GM12892 (cell line): ENCODE measurements around the gene ARG2. TPM values are rescaled to one million over a fixed set of nuclear protein-coding genes. Genes with fewer than 3 reads are reported as not detected.

Source experiments
- DNase-seq: peaks from one replicate; pipeline ENCODE4 v3.0.0; 2011; ENCODE audit not compliant: insufficient read length
- FAIRE-seq: peaks from 2 replicates; lab custom pipeline; 2011; peaks lifted over from hg19 to GRCh38; lab: Jason Lieb, UNC
- POLR2A ChIP-seq: IDR thresholded peaks from 2 replicates; pipeline ENCODE4 v1.6.1; 2011; ENCODE audit warnings: low read depth, low read length, control low read depth
- POLR2AphosphoS5 ChIP-seq: IDR thresholded peaks from 2 replicates; pipeline ENCODE4 v1.6.1; 2011; ENCODE audit warnings: low read depth, low read length, control low read depth
- TAF1 ChIP-seq: IDR thresholded peaks from 2 replicates; pipeline ENCODE4 v1.6.1; 2011; ENCODE audit warnings: low read depth, mild to moderate bottlenecking, control low read depth, low read length, borderline replicate concordance
- polyA plus RNA-seq: library from polyadenylated mRNA; unstranded; fragments of >200 nt; gene quantifications from one replicate; pipeline ENCODE4 v1.2.1, GENCODE V29; 2012; ENCODE audit warnings: missing spikeins, inconsistent platforms; ENCODE audit not compliant: missing spikeins

The ARG2 gene
- 3.3 TPM for polyA plus RNA-seq

DNA sequence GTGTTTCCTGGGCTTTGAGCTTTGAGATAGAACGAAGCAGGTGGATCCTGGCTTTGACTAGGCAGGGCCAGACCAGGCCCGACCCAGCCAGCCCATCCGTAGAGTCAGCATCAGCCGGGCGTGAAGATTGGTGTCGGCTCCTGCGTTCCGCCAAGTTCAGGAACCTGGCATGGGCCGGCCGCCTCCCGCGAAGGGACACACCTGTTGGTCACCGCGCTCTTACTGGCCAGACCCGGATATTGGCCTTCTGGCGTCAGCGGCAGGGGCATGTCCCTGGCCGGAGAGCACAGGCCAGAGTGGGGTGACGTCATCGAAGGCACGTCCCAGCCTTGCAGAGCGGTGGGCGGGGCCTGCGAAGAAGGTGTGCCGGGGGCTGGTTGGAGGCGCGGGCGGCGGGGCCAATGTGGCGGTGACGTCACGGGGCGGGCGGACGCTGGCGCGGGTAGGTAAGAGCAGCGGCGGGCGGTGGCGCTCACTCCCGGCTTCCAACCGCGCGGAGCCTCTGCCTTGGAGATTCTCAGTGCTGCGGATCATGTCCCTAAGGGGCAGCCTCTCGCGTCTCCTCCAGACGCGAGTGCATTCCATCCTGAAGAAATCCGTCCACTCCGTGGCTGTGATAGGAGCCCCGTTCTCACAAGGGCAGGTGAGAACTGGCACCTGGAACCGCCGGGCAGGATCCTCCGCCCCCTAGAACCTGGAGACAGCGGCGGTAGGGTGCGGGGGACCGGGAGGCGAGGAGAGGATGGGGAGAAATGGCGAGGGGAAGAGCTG is at the start of gene ARG2:
ARG2 (plus strand) TSS at position 475 of the 771 bp plus-strand sequence; CDS start at position 533, 58 bp downstream.
- DNase-seq: peak; percentile 86
- FAIRE-seq: peak; percentile 97
- no peak for TF ChIP-seq POLR2AphosphoS5
- 0 out of 2 replicates have a peak, but pooled peaks have one; percentile 26 for TF ChIP-seq POLR2A
- TF ChIP-seq TAF1: no peak

DNA sequence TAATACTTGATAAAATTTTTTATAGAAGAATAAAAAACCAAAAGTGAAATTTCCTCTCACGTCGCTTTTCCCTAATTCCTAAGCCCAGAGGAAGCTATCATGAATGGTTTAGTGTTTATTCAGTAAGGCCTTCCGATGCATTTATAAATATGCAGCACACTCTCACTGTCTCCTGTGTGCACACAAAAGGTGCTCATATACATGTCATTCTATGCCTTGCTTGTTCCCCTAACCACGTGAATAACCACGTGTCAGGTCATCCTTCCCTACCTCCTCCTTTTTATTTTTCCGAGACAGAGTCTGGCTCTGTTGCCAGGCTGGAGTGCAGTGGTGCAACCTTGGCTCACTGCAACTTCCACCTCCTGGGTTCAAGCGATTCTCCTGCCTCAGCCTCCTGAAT is 49.3 kb upstream of the ARG2 start:
- DNase-seq (no peak), FAIRE-seq (no peak)
- no peak for TF ChIP-seq POLR2A
- TF ChIP-seq POLR2AphosphoS5: no peak
- no peak for TF ChIP-seq TAF1

DNA sequence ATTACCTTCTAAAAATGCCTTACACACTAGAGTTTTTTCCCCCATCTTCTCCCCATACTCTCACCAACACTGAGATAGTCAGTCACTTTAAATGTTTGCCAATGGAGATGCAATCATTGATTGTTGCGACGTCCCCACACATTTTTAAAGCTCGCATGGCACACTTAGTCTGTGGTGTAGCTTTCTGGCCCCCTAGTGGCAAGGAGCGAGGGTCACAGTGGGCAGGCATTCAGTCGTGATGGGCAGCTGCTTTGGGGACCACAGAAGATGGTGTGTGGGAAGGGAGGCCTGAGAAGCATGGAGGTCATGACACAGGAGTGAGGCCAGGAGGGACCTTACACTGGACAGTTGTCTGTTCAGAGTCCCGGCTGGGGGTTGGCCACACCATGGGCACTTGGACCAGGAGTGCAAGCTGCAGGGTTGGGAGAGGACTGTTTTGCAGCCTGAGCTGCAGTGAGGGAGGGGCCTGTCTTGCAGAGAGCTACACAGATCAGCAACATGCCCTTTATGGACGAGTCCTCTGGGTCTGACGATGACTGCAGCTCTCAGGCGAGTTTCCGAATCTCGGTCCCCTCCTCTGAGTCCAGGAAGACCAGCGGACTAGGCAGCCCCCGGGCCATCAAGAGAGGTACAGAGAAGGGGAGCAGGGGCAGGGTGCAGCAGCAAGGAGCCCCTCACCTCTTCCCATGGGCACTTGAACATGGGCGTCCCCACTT is 48.3 kb upstream of the ARG2 start:
- DNase-seq: peak; percentile 62
- TF ChIP-seq TAF1 (no peak), POLR2A (no peak), POLR2AphosphoS5 (no peak)
- peak; percentile 91 for FAIRE-seq

DNA sequence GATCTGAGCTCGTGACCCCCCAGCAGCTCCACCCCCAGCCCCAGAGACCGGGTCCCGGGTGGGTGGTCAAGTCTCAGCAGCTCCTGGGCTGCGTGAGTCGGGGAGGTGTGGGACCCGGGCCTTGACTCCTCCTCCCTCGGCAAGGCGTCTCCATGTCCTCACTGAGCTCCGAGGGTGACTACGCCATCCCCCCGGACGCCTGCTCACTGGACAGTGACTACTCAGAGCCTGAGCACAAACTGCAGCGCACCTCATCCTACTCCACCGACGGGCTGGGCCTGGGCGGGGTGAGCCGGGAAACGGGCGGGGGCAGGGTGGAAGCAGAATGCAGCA is 47.8 kb upstream of the ARG2 start:
- no peak for TF ChIP-seq POLR2A
- FAIRE-seq: no peak

DNA sequence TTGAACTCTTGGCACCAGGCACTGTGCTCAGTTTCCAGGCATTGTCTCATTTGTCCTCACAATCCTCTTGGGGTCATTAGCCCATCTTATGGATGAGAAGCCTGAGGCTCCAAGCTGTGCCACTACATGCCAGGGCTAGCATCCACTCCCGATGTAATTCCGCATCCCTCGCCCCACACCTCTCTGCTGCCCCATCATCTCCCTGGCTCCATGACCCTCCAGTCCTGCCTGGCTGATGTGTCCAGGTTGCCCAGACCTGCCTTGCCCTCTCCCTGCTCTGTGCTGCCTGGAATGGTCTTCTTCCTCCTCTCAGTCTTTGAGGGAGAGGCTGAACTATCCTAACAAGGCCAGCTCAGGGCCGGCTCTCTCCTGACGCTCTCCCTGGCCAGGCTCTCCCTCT is 47.1 kb upstream of the ARG2 start:
- TF ChIP-seq TAF1 (no peak), POLR2AphosphoS5 (no peak), POLR2A (no peak)
- DNase-seq (no peak), FAIRE-seq (no peak)

More for the DNA sequence above, 47.8 kb upstream of the ARG2 start:
- no peak for DNase-seq

DNA sequence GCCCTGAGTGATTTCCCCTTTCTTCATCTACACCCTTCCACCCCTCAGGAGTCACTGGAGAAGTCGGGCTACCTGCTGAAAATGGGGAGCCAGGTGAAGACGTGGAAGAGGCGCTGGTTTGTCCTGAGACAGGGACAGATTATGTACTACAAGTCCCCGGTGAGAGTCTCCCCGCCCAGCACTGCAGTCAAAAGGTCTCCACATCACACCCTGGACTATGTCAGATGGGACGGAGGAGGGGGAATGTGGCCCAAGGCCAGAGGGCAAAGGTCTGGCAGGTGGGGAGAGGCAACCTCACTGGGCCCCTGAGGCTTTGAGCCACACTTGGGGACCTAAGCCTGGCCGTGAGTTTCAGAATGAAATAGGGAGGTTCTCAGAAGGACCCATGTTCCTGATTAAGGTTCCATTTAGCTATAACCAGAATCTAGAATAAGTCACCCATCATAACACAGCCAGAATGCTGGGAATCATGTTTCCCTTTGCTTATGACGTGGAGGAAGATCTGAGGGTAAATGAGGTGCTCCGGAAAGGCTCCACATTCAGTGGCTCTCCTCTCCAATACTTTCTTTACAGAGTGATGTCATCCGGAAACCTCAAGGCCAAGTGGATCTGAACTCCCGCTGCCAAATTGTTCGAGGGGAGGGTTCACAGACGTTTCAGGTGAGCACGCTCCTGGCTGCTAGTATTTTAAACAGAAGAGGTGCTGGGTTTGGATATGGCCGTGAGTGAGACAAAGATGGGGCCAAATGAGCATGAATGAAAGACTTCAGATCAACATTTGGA is 46.3 kb upstream of the ARG2 start:
- TF ChIP-seq TAF1 (no peak), POLR2A (no peak), POLR2AphosphoS5 (no peak)
- no peak for FAIRE-seq
- DNase-seq: no peak

DNA sequence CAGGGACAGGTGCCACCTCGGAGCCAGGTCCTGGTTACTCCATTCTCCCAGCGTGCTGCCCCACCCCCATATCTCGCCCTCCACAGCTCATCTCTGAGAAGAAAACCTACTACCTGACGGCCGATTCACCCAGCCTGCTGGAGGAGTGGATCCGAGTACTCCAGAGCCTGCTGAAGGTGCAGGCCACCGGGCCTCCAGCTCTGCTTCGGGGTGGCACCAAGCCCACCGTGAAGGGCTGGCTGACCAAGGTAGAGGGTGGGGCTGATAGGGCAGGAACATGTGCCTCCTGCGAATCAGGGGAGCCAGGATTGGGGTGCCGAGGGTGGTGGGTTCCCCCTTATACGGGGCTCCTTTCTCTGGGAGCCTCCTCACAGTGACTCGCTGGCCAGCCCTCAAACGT is 45.6 kb upstream of the ARG2 start:
- no peak for TF ChIP-seq POLR2AphosphoS5
- TF ChIP-seq POLR2A: no peak
- no peak for TF ChIP-seq TAF1
- DNase-seq: no peak
- no peak for FAIRE-seq

DNA sequence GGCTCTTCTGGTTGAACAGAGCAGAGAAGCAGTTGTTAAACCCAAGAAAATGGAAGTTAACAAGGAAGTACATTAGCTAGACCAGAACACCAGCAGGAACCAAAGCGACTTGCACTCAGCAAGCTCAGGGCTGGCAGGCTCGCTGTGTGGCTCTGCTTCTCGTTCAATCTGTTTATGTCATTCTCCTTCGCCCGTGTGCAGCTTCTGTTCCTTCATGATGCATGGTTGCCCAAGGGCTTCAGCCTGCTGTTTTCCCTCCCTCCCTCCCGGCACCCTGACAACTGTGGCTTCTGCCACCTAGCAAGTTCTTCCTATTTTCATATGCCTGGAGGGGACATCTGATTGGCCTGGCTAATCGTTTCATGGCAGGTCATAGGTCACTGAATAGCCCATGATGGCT is 44.9 kb upstream of the ARG2 start:
- no peak for FAIRE-seq
- no peak for DNase-seq
- TF ChIP-seq POLR2A (no peak), POLR2AphosphoS5 (no peak), TAF1 (no peak)

DNA sequence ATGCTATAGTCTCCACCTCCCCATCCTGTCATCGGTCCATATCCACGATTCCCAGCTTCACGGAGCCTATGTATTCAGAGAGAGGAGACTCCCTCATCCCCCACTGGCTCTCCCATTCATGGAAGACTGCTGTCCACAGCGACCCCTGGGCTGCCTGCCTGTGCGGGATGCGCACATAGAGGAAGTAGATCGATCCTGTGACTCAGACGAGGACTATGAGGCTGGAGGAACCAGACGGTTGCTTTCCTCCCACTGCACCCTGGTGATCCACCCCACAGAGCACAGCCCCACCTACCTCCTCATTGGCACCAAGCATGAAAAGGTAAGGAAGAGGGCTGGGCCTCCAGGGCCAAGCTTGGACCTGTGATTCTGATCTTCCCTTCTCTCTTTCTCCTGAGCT is 44.0 kb upstream of the ARG2 start:
- FAIRE-seq (no peak), DNase-seq (no peak)
- no peak for TF ChIP-seq POLR2AphosphoS5
- no peak for TF ChIP-seq POLR2A
- TF ChIP-seq TAF1: no peak

DNA sequence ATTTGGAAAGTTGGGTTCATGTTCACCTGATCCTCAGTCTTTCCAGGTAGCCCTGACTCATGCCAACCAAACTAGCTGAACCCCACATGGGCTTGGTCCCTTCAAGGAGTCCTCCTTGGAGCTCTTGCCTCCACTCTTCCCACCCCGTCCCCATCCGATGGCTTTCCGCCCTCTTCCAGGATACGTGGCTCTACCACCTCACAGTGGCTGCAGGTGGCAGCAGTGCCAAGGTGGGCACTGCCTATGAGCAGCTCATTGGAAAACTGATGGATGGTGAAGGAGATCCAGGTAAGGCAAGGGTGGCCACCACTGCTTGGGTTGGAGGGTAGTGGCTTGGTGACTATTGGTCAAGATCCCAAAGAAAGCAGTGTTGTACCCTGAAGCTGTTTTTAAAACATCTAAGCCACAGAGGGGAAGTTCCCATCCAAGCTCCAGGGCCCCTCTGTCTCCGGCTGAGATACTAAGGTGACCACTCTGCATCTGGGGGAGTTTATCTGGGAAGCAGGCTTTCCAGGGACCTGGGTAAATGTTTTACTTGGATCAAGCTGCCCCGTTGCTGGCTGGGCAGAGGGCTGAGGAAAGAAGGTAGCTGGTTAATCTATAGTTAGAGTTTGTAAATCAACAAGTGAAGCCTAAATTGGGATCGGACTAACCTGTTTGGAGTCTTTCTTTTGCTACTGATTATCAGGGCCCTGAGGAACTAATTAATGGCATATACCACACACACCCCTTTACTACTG is 43.3 kb upstream of the ARG2 start:
- DNase-seq (no peak), FAIRE-seq (no peak)
- TF ChIP-seq POLR2AphosphoS5 (no peak), POLR2A (no peak), TAF1 (no peak)
